Activated CD4-positive, CD25-positive, alpha-beta regulatory T cell treated with anti-CD3 and anti-CD28 coated beads, Interleukin-2, amount 50 U/mL, for 72 hours (primary cell): ENCODE results near the gene REXO1.
"Not testable (repeated sequence)": the region's sequence is repeated elsewhere in the genome, so short reads cannot be mapped to it uniquely, and the experiment has no call there.

ENCODE experiments used
- DNase-seq: peaks from one replicate; pipeline ENCODE4 v3.0.0; 2021

Gene REXO1, protein sequence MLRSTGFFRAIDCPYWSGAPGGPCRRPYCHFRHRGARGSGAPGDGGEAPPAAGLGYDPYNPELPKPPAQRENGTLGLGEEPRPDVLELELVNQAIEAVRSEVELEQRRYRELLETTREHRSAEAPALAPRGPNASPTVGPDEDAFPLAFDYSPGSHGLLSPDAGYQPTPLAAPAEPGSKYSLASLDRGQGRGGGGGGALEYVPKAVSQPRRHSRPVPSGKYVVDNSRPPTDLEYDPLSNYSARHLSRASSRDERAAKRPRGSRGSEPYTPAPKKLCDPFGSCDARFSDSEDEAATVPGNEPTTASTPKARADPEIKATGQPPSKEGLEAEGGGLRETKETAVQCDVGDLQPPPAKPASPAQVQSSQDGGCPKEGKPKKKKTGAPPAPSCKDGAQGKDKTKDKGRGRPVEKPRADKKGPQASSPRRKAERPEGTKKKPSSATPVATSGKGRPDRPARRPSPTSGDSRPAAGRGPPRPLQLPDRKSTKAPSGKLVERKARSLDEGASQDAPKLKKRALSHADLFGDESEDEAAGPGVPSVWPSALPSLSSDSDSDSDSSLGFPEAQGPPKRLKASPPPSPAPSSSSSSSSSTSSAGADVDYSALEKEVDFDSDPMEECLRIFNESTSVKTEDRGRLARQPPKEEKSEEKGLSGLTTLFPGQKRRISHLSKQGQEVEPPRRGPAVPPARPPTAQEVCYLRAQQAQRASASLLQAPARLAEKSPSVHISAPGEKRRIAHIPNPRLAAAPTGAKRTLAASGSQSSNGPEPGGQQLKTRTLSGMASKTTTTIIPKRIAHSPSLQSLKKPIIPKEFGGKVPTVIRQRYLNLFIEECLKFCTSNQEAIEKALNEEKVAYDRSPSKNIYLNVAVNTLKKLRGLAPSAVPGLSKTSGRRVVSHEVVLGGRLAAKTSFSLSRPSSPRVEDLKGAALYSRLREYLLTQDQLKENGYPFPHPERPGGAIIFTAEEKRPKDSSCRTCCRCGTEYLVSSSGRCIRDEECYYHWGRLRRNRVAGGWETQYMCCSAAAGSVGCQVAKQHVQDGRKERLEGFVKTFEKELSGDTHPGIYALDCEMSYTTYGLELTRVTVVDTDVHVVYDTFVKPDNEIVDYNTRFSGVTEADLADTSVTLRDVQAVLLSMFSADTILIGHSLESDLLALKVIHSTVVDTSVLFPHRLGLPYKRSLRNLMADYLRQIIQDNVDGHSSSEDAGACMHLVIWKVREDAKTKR

DNA sequence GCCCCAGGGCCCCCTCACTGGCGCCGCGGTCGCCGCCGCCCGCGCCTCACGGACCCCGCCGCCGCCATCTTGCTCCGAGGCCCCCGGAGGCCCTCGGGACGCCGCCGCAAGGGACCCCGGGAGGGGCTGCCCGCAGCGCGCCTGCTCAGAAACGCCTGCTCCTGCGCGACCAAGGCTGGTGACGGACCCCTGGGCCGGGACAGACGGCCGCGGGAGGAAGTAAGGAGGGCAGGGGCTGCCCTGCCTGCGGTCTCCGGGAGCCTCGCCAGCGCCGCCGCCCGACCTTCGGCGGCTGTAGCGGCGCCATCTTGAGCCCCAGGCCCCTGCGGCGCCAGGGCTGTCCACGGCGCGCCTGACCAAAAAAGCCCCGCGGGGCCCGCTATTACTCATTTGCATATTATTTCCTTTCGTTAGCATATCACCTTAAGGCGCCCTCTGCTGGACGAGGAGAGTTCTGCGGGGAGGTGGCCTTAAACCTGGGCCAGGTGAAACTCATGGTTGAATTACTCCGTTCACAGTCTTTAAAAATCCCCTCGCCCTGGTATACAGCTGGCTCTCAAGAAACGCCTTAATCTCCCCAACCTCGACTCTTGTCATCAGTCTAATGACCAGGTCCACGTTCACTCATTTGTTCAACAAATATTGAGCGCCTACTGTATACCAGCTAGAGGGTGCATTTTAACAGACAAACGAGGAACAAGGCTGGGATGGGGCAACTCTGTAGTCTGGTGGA is at the start of gene REXO1:
TSS of gene REXO1 (minus strand) at position 85 of the 733 bp plus-strand sequence. CDS start 125 bp downstream, outside the sequence.
- DNase-seq, result peak; percentile 98

- no peak for DNase-seq
These were observed 48.2 kb upstream of the REXO1 start for GRCh38 chr19:1896508-1896907.

DNA sequence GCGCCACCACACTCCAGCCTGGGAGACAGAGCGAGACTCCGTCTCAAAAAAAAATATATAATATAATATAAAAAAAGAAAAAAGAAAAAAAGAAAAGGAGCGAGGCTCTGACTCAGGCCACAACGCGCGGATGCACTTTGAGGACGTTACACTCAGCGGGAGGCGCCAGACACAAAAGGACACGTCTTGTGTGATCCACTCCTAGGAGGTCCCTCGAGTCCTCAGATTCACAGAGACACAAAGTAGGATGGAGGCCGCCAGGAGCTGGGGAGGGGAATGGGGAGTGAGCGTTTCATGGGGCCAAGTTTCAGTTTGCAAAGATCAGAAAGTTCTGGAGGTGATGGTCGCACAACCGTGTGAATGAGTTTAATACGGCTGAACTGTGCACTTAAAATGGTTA is 45.5 kb upstream of the REXO1 start:
- DNase-seq, result no peak

DNA sequence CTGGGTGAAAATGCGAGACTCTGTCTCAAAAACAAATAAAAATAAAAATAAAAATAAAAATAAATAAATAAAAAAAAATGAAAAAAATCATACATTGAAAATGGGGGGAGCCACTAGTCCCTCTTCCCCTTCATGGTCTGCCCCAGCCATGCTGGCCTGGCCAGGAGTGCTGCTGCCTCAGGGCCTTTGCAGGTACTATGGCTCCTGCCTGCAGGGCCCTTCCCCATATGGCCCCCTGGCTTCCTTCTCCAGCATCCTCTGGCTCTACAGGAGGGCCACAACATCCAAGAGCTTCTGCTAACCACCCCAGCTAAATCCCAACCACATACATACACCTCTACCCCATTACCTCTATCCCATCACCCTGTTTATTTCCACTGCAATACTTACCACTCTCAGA is 41.6 kb upstream of the REXO1 start:
- no peak for DNase-seq

GRCh38 chr19:1888385-1888784 is 40.1 kb upstream of the REXO1 start:
- no peak for DNase-seq

DNA sequence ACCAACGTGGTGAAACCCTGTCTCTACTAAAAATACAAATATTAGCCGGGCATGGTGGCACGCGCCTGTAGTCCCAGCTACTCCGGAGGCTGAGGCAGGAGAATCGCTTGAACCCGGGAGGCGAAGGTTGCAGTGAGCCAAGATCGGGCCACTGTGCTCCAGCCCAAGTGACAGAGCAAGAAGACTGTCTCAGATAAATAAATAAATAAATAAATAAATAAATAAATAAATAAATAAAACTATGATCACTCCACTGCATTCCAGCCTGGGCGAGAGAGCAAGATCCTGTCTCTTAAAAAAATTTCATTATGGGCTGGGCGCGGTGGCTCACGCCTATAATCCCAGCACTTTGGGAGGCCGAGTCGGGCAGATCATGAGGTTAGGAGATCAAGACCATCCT is 38.1 kb upstream of the REXO1 start:
- DNase-seq, result not testable (repeated sequence)

DNA sequence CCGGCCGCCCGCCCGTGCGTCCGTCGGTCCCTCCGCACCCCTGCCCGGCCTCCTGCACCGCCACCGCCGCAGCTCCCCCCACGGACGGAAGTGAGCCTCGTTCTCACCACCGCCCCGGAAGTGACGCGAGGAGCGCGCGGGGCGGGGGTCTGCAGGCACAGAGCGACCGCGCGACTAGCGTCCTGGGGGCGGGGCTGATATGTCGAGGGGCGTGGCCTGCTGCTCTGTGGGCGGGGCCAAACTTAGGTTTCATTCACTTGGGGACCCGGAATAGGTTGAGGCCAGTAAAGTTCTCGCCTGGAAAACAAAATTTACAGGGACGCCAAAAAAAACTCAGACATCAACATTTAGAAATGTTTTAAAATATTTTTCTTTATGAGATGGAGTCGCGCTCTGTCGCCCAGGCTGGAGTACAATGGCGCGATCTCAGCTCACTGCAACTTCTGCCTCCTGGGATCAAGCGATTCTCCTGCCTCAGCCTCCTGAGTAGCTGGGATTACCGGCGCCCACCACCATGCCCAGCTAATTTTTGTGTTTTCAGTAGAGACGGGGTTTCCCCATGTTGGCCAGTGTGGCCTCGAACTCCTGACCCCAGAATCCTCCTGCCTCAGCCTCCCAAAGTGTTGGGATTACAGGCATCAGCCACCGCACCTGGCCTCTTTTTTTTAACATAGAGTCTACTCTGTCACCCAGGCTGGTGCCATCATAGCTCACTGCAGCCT is 37.3 kb upstream of the REXO1 start, which contains the start of gene ABHD17A:
TSS of gene ABHD17A (minus strand) at position 99 of the 722 bp plus-strand sequence. CDS start 3,930 bp downstream, outside the sequence.
- DNase-seq, result peak; percentile 96

DNA sequence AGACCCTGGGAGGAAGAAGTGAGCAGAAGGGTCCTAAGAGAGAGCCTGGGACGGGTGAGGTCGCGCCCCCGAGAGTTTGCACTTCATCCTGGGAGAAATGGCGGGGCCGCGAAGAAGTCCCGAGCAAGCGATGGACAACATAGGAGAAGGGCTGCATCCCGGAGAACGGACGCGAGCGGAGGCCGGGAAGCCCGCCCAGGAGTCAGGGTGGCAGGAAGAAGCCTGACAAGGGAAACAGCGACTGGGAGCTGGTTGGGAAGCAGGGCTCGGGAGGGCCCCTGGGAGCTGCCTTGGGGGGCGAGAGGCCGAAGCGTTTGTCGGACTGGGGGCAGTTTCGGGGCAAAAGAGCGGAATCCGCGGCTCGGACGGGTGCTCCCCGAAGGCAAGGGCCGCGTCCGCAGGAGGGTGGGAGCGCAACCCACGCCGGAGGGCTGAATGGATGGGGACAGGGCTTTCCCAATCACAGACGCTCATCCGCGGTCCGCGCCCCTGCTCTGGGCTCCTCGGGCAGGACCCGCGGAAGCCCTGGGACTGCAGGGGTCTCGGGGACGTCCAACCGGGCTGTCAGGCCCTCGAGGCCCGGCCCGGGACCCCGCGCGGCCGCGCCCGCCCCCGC is 36.5 kb upstream of the REXO1 start:
- DNase-seq, result no peak

DNA sequence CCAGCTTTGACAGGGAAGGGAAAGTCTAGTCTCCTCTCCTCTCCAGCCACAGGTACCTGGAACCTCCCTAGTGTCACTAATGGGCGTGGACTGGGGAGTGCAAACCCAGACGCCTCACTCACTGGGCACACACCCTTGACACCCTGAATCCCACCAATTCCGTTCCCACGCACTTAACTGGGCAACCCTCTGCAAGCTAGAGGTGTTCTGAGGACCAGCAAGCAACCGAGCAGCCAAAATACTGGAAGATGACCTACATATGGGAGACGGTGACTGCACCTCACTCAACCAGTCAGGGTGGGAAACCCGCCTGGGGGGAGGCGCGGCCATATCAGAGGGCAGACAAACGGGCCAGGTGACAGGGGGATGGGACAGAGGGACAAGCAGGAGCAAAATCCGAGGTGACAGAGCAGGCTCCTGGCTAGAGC is 36.0 kb upstream of the REXO1 start:
- no peak for DNase-seq

GRCh38 chr19:1883784-1884183 is 35.5 kb upstream of the REXO1 start:
- no peak for DNase-seq

- no peak for DNase-seq
These were observed 34.8 kb upstream of the REXO1 start for GRCh38 chr19:1882786-1883692.

DNA sequence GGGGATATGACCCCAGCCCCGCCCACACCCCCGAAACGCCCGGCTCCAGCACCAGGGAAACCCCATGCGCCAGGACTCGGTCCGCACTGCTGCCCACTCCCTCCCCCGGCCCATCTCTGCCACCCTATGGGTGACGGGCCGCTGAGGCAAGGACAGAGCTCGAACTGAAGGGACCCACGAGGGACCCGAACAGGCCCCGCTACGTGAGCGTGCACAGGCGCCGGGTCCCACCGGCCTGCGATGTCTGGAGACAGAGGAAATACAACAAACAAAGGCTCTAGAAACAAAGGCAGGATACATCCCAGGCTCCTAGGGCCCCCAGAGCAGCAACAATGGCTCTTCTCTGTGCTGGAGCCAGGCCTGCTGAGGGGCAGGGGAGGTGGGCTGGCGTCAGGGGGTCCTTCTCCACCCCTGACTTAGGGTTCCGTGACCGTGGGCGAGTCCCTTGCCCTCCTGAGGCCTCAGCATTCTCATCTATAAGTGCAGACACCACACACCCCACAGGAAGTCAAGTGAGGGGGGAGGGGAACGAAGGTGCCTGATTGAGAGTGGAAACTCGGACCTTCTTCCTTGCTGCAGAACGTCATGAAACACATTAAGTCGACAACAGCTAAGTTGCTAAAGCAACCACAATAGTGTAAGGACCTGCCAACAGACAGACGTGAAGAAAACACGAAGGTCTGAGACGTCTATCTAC is 34.0 kb upstream of the REXO1 start:
- no peak for DNase-seq

- DNase-seq, result not testable (repeated sequence)
These were observed 33.3 kb upstream of the REXO1 start for GRCh38 chr19:1881393-1882088.

DNA sequence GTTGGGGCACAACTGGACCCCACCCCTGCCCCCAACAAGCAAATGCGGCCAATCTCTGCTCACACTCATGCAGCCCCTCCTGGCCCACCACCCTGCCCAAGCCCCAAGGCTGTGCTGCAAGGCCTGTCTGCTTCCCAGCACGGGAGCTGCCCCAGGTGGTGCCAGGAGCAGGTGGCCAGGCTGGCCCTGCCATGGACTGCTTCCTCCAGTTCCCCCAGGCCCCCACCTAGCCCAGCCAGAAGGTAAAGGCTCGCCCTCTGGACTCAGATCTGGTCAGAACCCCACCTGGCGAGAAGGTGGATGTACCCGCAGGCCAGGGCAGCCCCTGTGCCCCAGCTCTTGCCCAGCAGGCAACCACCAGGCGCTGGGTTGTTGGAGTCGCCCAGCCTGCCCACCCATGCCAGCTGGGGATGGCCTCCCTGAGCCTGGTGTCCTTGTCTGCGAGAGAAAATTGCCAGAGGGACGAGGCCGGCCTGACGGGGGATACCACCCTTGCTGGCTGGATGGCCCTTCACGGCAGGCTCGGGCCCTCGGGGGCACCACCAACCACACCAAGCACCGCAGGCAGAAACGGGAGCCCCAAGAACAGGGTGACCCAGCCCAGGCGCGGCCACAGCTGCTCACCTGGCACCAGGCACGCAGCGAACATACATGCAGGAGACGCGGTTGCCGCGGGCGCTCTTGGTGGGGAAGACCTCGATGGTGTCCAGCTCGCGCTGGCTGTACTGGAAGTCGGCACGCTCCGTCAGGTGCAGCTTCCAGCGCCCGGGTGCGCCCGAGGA is 32.5 kb upstream of the REXO1 start:
- no peak for DNase-seq

DNA sequence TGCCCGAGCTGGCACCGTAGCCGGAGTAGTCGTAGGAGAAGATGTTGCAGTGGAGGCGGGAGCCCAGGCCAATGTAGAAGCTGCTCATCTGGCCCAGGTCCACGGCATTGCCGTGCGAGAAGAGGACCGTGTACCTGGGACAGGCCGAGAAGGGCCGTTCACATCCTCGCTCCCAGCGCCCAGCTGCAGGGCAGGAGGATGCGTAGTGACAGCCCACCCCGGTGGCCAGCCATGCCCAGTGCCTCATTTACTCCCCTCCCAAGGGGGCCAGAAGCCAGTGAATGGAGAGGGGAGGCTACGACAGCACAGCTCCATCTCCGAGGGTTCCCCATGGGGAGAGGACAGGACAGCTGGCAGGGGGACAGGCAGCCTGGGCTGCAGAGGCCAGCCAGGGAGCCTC is 31.7 kb upstream of the REXO1 start:
- not testable (repeated sequence) for DNase-seq

DNA sequence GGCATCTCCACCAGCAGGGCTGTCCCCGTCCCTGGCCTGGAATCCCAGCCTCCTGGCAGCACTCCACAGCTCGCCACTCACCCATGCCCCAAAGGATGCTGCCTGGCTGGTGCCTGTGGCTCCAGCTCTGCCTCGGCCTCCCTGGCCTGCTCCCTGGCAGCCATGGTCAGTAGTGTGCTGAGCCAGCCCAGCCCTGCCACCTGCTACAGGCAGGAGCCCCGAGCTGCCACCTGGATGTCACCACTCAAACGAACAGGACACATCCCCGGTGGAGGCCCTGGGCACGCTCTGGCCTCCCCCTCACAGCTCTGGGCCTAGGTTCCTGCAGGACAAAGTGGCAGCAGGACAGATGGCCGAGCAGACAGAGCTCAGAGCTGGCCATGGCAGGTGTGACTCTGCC is 30.3 kb upstream of the REXO1 start:
- not testable (repeated sequence) for DNase-seq

GRCh38 chr19:1877280-1877660 is 29.0 kb upstream of the REXO1 start:
- DNase-seq, result not testable (repeated sequence)
